PFSK-1 (cell line): ENCODE measurements around the gene DCAF17.

Source experiments
- POLR2AphosphoS5 ChIP-seq: IDR thresholded peaks from 2 replicates; pipeline ENCODE4 v1.6.1; 2012; ENCODE audit warnings: low read depth, mild to moderate bottlenecking, control low read depth, low read length, moderate library complexity
- SIN3A ChIP-seq: IDR thresholded peaks from 2 replicates; pipeline ENCODE4 v1.6.1; 2012; ENCODE audit warnings: mild to moderate bottlenecking, low read length, moderate library complexity, borderline replicate concordance; ENCODE audit not compliant: insufficient read depth
- TF ChIP-seq, protein P1 (sequence below), 2 experiments: IDR thresholded peaks; 2 replicates each; pipeline versions ENCODE4 v1.6.1 to v1.8.0; 2011 to 2012; ENCODE audit warnings: low read depth in 2 of 2, low read length in 2 of 2, control low read depth in 1 of 2, inconsistent platforms in 1 of 2, mild to moderate bottlenecking in 1 of 2, moderate library complexity in 1 of 2; ENCODE audit not compliant: insufficient read depth in 1 of 2

- TF ChIP-seq, protein P1, sequence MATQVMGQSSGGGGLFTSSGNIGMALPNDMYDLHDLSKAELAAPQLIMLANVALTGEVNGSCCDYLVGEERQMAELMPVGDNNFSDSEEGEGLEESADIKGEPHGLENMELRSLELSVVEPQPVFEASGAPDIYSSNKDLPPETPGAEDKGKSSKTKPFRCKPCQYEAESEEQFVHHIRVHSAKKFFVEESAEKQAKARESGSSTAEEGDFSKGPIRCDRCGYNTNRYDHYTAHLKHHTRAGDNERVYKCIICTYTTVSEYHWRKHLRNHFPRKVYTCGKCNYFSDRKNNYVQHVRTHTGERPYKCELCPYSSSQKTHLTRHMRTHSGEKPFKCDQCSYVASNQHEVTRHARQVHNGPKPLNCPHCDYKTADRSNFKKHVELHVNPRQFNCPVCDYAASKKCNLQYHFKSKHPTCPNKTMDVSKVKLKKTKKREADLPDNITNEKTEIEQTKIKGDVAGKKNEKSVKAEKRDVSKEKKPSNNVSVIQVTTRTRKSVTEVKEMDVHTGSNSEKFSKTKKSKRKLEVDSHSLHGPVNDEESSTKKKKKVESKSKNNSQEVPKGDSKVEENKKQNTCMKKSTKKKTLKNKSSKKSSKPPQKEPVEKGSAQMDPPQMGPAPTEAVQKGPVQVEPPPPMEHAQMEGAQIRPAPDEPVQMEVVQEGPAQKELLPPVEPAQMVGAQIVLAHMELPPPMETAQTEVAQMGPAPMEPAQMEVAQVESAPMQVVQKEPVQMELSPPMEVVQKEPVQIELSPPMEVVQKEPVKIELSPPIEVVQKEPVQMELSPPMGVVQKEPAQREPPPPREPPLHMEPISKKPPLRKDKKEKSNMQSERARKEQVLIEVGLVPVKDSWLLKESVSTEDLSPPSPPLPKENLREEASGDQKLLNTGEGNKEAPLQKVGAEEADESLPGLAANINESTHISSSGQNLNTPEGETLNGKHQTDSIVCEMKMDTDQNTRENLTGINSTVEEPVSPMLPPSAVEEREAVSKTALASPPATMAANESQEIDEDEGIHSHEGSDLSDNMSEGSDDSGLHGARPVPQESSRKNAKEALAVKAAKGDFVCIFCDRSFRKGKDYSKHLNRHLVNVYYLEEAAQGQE (IDR thresholded peaks at IDR 0.05; ENCODE audit: insufficient read depth in 1 of 2, low read depth in 2 of 2, low read length in 2 of 2): no peak
- TF ChIP-seq POLR2AphosphoS5 (no peak), SIN3A (no peak)
Measured at GRCh38 chr2:171509945-171510731, 76.1 kb downstream of the DCAF17 start.
